Measurements from ENCODE around the gene RNGTT. TPM values are rescaled to one million over a fixed set of nuclear protein-coding genes. Genes with fewer than 3 reads are reported as not detected.

RNGTT gene
- total and polyA plus RNA-seq, 8 donors: 1.8 to 31.6 (median 5.8) TPM

DNA sequence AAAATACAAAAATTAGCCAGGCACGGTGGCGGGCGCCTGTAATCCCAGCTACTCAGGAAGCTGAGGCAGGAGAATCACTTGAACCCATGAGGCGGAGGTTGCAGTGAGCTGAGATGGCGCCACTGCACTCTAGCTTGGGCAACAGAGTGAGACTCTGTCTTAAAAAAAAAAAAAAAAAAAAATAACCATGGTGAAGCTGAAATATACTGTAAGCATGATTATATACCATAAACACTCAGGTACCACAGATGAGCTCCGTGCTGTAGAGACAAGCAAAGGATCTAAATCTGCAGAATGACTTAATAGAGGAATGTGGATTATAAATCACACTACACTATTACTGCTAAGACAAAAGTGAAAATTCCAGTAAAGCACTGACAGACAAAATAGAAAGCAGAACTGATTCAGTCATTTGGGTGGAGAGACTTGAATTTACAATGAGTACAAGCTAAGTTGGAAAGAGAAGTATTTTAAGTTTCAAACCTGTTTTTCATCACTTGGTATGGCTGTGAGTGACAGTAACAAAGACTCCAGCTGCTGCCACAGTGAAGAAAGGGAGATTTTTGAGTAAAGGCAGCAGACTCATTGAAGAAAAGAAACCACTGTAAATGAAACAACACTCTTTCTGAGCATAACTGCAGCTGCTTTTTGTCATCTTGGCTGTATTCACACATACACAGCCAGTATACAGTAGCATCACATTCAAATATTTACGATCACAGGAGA is 322.1 kb downstream of the RNGTT start:
- WGBS, 5 donors: 79 to 92% (median 86%) methylated on average over 7 of the region's 7 CpGs
- no peak overlapping the region for H3K4me3 ChIP-seq
- H3K27me3 ChIP-seq: no peaks in the 10 kb centered on the region
- TF ChIP-seq EP300 (IDR thresholded peaks at IDR 0.05): no peak
- no peak for TF ChIP-seq POLR2A (IDR thresholded peaks at IDR 0.05)
- TF ChIP-seq, protein P1, sequence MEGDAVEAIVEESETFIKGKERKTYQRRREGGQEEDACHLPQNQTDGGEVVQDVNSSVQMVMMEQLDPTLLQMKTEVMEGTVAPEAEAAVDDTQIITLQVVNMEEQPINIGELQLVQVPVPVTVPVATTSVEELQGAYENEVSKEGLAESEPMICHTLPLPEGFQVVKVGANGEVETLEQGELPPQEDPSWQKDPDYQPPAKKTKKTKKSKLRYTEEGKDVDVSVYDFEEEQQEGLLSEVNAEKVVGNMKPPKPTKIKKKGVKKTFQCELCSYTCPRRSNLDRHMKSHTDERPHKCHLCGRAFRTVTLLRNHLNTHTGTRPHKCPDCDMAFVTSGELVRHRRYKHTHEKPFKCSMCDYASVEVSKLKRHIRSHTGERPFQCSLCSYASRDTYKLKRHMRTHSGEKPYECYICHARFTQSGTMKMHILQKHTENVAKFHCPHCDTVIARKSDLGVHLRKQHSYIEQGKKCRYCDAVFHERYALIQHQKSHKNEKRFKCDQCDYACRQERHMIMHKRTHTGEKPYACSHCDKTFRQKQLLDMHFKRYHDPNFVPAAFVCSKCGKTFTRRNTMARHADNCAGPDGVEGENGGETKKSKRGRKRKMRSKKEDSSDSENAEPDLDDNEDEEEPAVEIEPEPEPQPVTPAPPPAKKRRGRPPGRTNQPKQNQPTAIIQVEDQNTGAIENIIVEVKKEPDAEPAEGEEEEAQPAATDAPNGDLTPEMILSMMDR (IDR thresholded peaks at IDR 0.05): no peak
- TF ChIP-seq POLR2AphosphoS5 (IDR thresholded peaks at IDR 0.05): no peak
- H3K4me1 ChIP-seq: peaks cover 0 to 12% (median 0%) of the 10 kb centered on the region in 4 donors
- no peak overlapping the region for H3K27ac ChIP-seq
- DNase-seq: peak in 1 of 2 donors; percentile 62
- no peaks in the 10 kb centered on the region for H3K36me3 ChIP-seq
- intact Hi-C loops (cut with DNase I; ENCODE audit: low total_unique reads): no loop called here
- no peaks in the 10 kb centered on the region for H3K9me3 ChIP-seq

DNA sequence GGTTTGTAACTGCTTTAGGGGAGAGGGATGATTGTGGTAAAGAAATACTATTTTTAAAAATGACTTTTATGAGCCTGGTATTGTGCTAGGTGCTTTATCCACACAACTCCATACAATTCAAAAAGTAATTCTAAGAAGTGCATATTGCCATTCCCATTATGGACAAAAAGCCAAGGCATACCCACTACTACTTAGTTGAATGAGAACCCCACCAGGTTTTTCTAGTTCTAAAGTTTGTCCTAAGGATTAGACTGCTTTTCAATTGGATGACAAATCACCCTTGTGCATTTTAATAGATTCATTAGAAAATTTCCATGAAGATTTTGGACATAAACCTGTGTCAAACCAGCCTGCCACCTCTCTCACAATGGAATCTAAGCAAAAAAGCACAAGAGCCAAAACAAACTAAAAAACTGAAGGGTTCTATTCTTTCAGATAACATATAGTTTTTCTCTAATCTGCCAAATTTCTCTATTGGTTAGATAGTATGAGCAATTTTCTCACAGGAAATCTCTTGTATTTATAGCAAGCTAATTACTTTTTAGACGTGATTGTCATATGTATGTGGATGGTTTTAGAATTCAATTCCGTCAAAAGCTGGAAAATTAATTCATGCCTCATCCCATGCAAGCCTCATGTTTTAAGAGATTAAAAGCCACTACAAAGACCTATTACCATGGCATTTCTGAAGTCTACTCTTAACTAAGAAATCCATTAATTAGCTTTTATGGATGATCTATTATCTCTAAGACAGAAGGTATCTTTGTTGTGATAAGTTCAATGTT is 325.5 kb downstream of the RNGTT start:
- Histone ChIP-seq H3K27me3 (no peaks in the 10 kb centered on the region), H3K36me3 (no peaks in the 10 kb centered on the region), H3K4me3 (no peak overlapping the region), H3K27ac (no peak overlapping the region), H3K9me3 (no peaks in the 10 kb centered on the region), H3K4me1 (peaks cover 0 to 12% (median 0%) of the 10 kb centered on the region in 4 donors)
- DNase-seq: no peak
- TF ChIP-seq EP300 (IDR thresholded peaks at IDR 0.05) (no peak), POLR2A (IDR thresholded peaks at IDR 0.05) (no peak), POLR2AphosphoS5 (IDR thresholded peaks at IDR 0.05) (no peak)
- TF ChIP-seq, protein P1 (IDR thresholded peaks at IDR 0.05): no peak
- intact Hi-C loops (cut with DNase I; ENCODE audit: low total_unique reads): no loop called here
- WGBS, 5 donors: 75 to 85% (median 80%) methylated on average over 2 of the region's 2 CpGs

DNA sequence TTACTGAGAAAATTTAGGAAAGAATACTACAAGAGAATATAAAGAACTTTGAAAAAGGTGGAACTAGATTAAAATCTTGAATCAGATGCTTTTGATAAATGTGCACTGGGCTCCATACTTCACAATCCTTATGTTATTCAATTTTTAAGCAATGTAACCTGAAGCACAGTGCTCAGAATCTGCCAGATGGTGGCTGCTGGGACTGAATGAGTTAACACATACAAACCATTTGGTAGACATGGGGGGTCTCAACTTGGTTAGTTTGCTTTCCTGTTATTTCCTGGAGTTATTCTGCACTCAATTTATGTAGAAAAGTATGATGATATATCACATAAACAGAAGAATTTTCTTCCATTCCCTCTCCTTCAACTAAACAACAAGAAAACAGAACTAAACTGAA is 326.5 kb downstream of the RNGTT start:
- TF ChIP-seq POLR2A (IDR thresholded peaks at IDR 0.05) (no peak), EP300 (IDR thresholded peaks at IDR 0.05) (no peak), POLR2AphosphoS5 (IDR thresholded peaks at IDR 0.05) (no peak)
- TF ChIP-seq, protein P1 (IDR thresholded peaks at IDR 0.05): no peak
- DNase-seq: no peak
- no peak overlapping the region for H3K4me3 ChIP-seq
- H3K4me1 ChIP-seq: peaks cover 0 to 11% (median 0%) of the 10 kb centered on the region in 4 donors
- intact Hi-C loops (cut with DNase I; ENCODE audit: low total_unique reads): no loop called here
- H3K27me3 ChIP-seq: no peaks in the 10 kb centered on the region
- H3K9me3 ChIP-seq: no peaks in the 10 kb centered on the region
- no peaks in the 10 kb centered on the region for H3K36me3 ChIP-seq
- no peak overlapping the region for H3K27ac ChIP-seq

DNA sequence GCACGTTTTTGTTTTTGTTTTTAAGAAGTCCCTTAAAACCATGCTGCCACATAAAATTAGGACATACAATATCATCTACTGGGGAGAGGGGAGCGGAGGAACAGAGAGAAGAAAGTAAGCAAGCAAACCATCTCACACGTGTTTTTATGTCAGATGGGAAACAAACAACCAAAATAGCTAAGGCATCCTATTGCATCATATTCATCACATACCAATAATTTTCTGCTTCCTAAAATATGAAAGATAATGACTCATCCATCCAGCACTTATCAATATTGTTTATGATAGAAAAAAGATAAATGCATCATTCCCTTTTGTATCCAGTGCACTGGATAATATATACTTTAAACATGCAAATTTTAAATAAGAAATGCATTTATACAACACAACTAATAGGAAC is 329.6 kb downstream of the RNGTT start:
- Histone ChIP-seq H3K4me3 (no peak overlapping the region), H3K27ac (no peak overlapping the region), H3K27me3 (no peaks in the 10 kb centered on the region), H3K9me3 (no peaks in the 10 kb centered on the region), H3K36me3 (no peaks in the 10 kb centered on the region), H3K4me1 (no peaks in the 10 kb centered on the region)
- WGBS, 5 donors: 85 to 93% (median 91%) methylated on average over 3 of the region's 3 CpGs
- no peak for DNase-seq
- intact Hi-C loops (cut with DNase I; ENCODE audit: low total_unique reads): no loop called here
- no peak for TF ChIP-seq POLR2A (IDR thresholded peaks at IDR 0.05)
- TF ChIP-seq POLR2AphosphoS5 (IDR thresholded peaks at IDR 0.05): no peak
- TF ChIP-seq, protein P1 (IDR thresholded peaks at IDR 0.05): no peak
- no peak for TF ChIP-seq EP300 (IDR thresholded peaks at IDR 0.05)
